ENCODE data around the gene IFNLR1. TPM values are rescaled to one million over a fixed set of nuclear protein-coding genes. Genes with fewer than 3 reads are reported as not detected.

Gene IFNLR1
- total RNA-seq, 4 donors from 2014 or later, result 2.6 to 37.4 (median 12.7) TPM

DNA sequence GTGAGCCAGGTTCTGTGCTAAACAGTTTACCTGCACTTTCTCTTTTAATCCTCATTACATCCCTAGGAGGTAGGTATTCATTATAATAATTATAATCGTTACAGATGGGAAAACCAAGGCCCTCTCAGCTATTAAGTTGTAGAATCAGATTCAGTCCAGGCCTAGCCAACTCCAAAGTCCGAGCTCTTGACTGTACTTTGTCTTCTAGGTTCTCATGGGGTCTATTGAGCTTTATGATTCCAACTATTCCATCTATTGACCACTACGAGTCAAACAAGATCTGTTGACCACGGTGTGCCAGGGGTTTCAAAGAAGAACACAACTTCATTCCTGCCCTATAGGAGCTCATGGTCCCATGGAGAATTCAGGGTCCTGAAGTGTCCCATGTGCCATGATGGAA, 2.0 kb downstream of the IFNLR1 start:
- DNase-seq, result no peak
- Histone ChIP-seq H3K4me3 (no peak overlapping the region), H3K27ac (no peak overlapping the region), H3K9me3 (no peaks in the 10 kb centered on the region), H3K36me3 (no peaks in the 10 kb centered on the region), H3K27me3 (peaks cover 22% of the 10 kb centered on the region), H3K4me1 (peaks cover 4 to 17% (median 12%) of the 10 kb centered on the region in 4 donors)
- intact Hi-C loops (cut with DNase I; ENCODE audit: low total_unique reads) (no loop called here), in situ Hi-C loops (cut with MboI; ENCODE audit: low pct_ligation_motif_present in 1 of 4, low pct_unique_long_range_greater_than_20kb in 1 of 4, low sequenced_read_pairs in 3 of 4) (no loop called here)
- TF ChIP-seq, protein P1, sequence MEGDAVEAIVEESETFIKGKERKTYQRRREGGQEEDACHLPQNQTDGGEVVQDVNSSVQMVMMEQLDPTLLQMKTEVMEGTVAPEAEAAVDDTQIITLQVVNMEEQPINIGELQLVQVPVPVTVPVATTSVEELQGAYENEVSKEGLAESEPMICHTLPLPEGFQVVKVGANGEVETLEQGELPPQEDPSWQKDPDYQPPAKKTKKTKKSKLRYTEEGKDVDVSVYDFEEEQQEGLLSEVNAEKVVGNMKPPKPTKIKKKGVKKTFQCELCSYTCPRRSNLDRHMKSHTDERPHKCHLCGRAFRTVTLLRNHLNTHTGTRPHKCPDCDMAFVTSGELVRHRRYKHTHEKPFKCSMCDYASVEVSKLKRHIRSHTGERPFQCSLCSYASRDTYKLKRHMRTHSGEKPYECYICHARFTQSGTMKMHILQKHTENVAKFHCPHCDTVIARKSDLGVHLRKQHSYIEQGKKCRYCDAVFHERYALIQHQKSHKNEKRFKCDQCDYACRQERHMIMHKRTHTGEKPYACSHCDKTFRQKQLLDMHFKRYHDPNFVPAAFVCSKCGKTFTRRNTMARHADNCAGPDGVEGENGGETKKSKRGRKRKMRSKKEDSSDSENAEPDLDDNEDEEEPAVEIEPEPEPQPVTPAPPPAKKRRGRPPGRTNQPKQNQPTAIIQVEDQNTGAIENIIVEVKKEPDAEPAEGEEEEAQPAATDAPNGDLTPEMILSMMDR (IDR thresholded peaks at IDR 0.05), result no peak
- TF ChIP-seq EP300 (IDR thresholded peaks at IDR 0.05; ENCODE audit: low read depth) (no peak), POLR2A (IDR thresholded peaks at IDR 0.05) (no peak), POLR2AphosphoS5 (IDR thresholded peaks at IDR 0.05) (no peak)
- 88 to 93% methylated on average over 2 to 4 of the region's 4 CpGs for WGBS, 2 donors (ENCODE audit: low coverage in 1 of 2)

GRCh38 chr1:24182061-24182460, 5.0 kb downstream of the IFNLR1 start:
- H3K36me3 ChIP-seq, result no peaks in the 10 kb centered on the region
- in situ Hi-C loops (cut with MboI; ENCODE audit: low pct_ligation_motif_present in 1 of 4, low pct_unique_long_range_greater_than_20kb in 1 of 4, low sequenced_read_pairs in 3 of 4) (no loop called here), intact Hi-C loops (cut with DNase I; ENCODE audit: low total_unique reads) (no loop called here)
- peaks cover 7% of the 10 kb centered on the region for H3K27me3 ChIP-seq
- H3K9me3 ChIP-seq, result no peaks in the 10 kb centered on the region
- DNase-seq, result no peak
- H3K27ac ChIP-seq, result no peak overlapping the region
- TF ChIP-seq, protein P1 (IDR thresholded peaks at IDR 0.05), result no peak
- TF ChIP-seq EP300 (IDR thresholded peaks at IDR 0.05; ENCODE audit: low read depth) (no peak), POLR2AphosphoS5 (IDR thresholded peaks at IDR 0.05) (no peak), POLR2A (IDR thresholded peaks at IDR 0.05) (no peak)
- H3K4me3 ChIP-seq, result no peak overlapping the region
- 86 to 93% methylated on average over 2 to 6 of the region's 6 CpGs for WGBS, 2 donors (ENCODE audit: low coverage in 1 of 2)
- peaks cover 0 to 10% (median 7%) of the 10 kb centered on the region in 4 donors for H3K4me1 ChIP-seq

DNA sequence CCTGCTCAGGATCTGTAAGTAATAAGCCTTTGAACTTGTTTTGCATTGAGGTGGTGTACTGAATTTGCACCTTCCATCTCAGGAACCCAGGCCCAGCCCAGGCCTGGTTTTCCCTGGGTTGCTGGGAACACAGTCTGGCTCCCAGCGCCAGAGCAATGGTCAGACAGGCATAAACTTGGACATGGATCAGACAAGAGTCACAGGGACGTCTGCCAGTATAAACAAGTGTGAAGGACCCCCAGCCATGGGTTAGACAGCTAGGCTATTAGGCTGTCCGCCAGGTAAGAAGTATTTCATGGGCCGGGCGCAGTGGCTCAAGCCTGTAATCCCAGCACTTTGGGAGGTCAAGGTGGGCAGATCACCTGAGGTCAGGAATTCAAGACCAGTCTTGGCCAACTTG, 5.5 kb downstream of the IFNLR1 start:
- no peaks in the 10 kb centered on the region for H3K9me3 ChIP-seq
- no peak overlapping the region for H3K4me3 ChIP-seq
- H3K27me3 ChIP-seq, result peaks cover 2% of the 10 kb centered on the region
- intact Hi-C loops (cut with DNase I; ENCODE audit: low total_unique reads), result no loop called here
- no peak for DNase-seq
- no peak overlapping the region for H3K27ac ChIP-seq
- peaks cover 0 to 7% (median 3%) of the 10 kb centered on the region in 4 donors for H3K4me1 ChIP-seq
- 76% methylated on average over 5 of the region's 5 CpGs; no CpG with 5 or more reads in 1 of the 2 donors for WGBS, 2 donors (ENCODE audit: low coverage in 1 of 2)
- TF ChIP-seq POLR2AphosphoS5 (IDR thresholded peaks at IDR 0.05) (no peak), EP300 (IDR thresholded peaks at IDR 0.05; ENCODE audit: low read depth) (no peak), POLR2A (IDR thresholded peaks at IDR 0.05) (no peak)
- TF ChIP-seq, protein P1 (IDR thresholded peaks at IDR 0.05), result no peak
- no peaks in the 10 kb centered on the region for H3K36me3 ChIP-seq
- in situ Hi-C loops (cut with MboI; ENCODE audit: low pct_ligation_motif_present in 1 of 4, low pct_unique_long_range_greater_than_20kb in 1 of 4, low sequenced_read_pairs in 3 of 4), result no loop called here

GRCh38 chr1:24180676-24181075, 6.4 kb downstream of the IFNLR1 start:
- DNase-seq, result no peak
- intact Hi-C loops (cut with DNase I; ENCODE audit: low total_unique reads) (no loop called here), in situ Hi-C loops (cut with MboI; ENCODE audit: low pct_ligation_motif_present in 1 of 4, low pct_unique_long_range_greater_than_20kb in 1 of 4, low sequenced_read_pairs in 3 of 4) (no loop called here)
- Histone ChIP-seq H3K4me1 (no peaks in the 10 kb centered on the region), H3K27me3 (no peaks in the 10 kb centered on the region), H3K9me3 (no peaks in the 10 kb centered on the region), H3K27ac (no peak overlapping the region), H3K36me3 (no peaks in the 10 kb centered on the region), H3K4me3 (no peak overlapping the region)
- TF ChIP-seq, protein P1 (IDR thresholded peaks at IDR 0.05), result no peak
- TF ChIP-seq EP300 (IDR thresholded peaks at IDR 0.05; ENCODE audit: low read depth) (no peak), POLR2AphosphoS5 (IDR thresholded peaks at IDR 0.05) (no peak), POLR2A (IDR thresholded peaks at IDR 0.05) (no peak)
- WGBS, 2 donors (ENCODE audit: low coverage in 1 of 2), result 96% methylated on average over 6 of the region's 6 CpGs; no CpG with 5 or more reads in 1 of the 2 donors

All from transverse colon (tissue), 4 donors.